Fibroblast of skin of left quadriceps (primary cell): ENCODE results near the gene REXO1.

Source experiments
- DNase-seq, 2 experiments: peaks; one replicate each; pipeline ENCODE4 v3.0.0-alpha.2; 2013; ENCODE audit warnings: low read depth in 2 of 2

REXO1 gene

DNA sequence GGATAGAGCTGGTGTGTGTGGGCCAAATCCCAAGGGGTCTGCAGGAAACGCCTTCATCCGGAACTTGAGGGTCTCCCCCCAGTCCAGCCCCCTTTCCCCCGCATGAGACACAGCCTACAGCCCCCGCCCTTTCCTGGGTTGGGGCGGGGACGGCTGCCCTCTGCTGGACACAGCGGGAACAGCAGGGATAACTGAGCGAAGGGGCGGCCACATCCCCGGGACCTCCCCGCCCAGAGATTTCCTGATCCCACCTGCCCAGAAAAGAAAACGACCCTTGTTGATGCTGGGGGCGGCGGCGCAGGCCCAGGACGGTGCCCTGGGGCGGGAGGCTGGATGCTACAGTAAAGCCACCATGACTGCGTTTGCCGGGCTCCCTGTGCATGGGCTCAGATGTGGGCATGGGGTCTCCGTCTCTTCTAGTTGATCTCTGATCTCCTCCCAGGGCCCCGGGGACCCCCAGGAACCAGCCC lies 80.8 kb downstream of the REXO1 start:
- no peak for DNase-seq

DNA sequence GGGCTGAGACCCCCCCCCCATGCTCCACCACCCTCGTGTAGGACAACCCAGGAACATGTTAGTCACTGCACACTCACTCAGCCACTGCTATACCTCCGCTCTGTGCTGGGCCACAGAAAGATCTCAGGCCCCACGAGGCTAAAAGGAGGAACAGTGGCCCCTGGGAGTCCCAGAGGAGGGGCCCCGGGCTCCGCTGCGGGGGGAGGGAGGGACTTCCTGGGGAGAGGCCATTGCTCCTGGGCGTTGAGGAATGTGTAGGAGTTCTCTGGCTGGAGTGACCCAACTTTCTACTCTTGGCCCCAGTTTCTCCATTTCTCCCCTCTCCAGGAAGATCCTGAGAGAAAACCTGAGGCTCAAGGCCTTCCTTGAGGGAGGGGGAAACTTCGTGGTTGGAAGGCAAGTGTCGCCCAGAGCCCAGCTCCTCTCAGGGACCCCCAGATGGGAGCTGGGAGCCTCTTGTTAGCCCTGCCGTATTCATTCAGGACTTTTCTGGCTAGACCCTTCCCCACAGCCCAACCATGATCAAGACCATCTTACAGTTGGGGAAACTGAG lies 81.4 kb downstream of the REXO1 start:
- DNase-seq, result no peak

DNA sequence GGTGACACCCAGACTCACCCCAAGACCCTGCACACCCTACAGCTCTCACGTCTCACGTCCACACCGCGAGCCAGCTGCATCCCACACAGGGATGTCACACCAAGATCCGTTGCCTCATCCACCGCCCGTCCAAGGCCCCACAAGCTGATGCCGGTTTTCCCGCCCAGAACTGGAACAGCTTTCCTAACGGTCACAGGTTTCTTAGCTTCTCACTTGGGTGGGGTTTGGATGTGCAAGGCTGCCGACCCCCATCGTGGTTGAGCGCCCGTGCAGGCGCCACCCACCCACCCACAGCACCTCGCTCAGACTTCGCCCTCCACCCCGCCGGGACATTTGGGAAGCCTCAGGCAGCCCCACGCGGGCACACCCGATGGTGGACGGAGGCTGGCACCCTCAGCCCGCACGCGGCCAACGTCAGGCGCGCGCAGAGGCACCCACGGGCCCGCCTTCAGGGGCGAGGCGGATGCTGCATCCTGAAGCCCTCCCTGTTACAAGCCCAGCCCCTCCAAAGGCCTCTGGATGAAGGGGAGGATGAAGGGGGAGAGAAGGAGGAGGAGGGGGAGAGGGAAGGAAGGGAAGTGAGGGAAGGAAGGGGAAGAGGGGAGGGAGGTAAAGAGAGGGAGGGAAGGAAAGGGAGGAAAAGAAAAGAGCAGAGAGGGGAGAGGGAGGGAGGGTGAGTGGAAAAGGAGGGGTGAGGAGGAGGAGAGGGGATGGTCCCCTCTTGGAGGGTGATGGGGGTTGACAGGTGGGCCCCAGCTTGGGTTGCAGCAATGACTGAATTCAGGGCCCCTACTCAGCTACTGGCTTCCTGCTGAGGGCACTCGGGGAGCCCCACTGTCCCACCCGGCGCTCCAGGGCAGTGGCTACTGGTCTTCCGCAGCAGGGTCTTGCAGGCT lies 82.1 kb downstream of the REXO1 start:
- DNase-seq, result no peak
